OCI-LY1 (cell line): Measurements from ENCODE around the gene CPLX1.

Source experiments
- EZH2 ChIP-seq: fragments of 200-600 bp; sonication (generic), shearing (Covaris generic); IDR thresholded peaks from 2 replicates; pipeline ENCODE4 v1.8.0; 2017; ENCODE audit warnings: borderline replicate concordance, mixed run types, mild to moderate bottlenecking, antibody characterized with exemption, low read length, moderate library complexity, mixed read lengths
- TF ChIP-seq, protein P1 (sequence below): fragments of 200-600 bp; sonication (generic), shearing (Covaris generic); IDR thresholded peaks from 2 replicates; pipeline ENCODE4 v1.5.1; 2017; ENCODE audit warnings: mild to moderate bottlenecking, antibody characterized with exemption, low read length, moderate library complexity, mixed read lengths

- TF ChIP-seq, protein P1, sequence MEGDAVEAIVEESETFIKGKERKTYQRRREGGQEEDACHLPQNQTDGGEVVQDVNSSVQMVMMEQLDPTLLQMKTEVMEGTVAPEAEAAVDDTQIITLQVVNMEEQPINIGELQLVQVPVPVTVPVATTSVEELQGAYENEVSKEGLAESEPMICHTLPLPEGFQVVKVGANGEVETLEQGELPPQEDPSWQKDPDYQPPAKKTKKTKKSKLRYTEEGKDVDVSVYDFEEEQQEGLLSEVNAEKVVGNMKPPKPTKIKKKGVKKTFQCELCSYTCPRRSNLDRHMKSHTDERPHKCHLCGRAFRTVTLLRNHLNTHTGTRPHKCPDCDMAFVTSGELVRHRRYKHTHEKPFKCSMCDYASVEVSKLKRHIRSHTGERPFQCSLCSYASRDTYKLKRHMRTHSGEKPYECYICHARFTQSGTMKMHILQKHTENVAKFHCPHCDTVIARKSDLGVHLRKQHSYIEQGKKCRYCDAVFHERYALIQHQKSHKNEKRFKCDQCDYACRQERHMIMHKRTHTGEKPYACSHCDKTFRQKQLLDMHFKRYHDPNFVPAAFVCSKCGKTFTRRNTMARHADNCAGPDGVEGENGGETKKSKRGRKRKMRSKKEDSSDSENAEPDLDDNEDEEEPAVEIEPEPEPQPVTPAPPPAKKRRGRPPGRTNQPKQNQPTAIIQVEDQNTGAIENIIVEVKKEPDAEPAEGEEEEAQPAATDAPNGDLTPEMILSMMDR: peak; percentile 9; the same call in 1 of the 2 replicates
- TF ChIP-seq EZH2: no peak
Measured at GRCh38 chr4:792626-793092, 33.3 kb downstream of the CPLX1 start.
